OCI-LY7 (cell line): Measurements from ENCODE around the gene TMEM164. TPM values are rescaled to one million over a fixed set of nuclear protein-coding genes. Genes with fewer than 3 reads are reported as not detected.

Experiments used
- BruUV-seq: library from RNA; stranded (reverse); fragments of 400-500 nt; replicated peaks from 2 replicates; lab custom pipeline; 2021; lab: Mats Ljungman, UMichigan
- CTCF ChIA-PET: fragments of 300-600 bp; sonication (Branson Sonifier 250); formaldehyde crosslinking; loops from one replicate; lab custom pipeline; 2022; ENCODE audit warnings: antibody characterized with exemption; ENCODE audit not compliant: unreplicated experiment; lab: Charles Lee
- POLR2A ChIA-PET: fragments of 300-600 bp; sonication (Branson Sonifier 250); formaldehyde crosslinking; loops from one replicate; lab custom pipeline; 2022; ENCODE audit warnings: antibody characterized with exemption; lab: Charles Lee
- DNase-seq: peaks from one replicate; pipeline ENCODE4 v3.0.0-alpha.2; 2015; ENCODE audit warnings: low spot score
- H2AFZ ChIP-seq: fragments of 200-600 bp; sonication (generic), shearing (Covaris generic); 2 replicates; pipeline ENCODE4 v1.6.1; 2014; ENCODE audit warnings: mild to moderate bottlenecking, antibody characterized with exemption, low read length, moderate library complexity
- H3K27ac ChIP-seq: fragments of 200-600 bp; sonication (generic); 2 replicates; pipeline ENCODE4 v1.5.1; 2014; ENCODE audit warnings: mixed run types, low read depth, mild to moderate bottlenecking, moderate library complexity, low read length, inconsistent platforms; ENCODE audit not compliant: poor library complexity, severe bottlenecking
- H3K36me3 ChIP-seq: fragments of 200-600 bp; sonication (generic); 2 replicates; pipeline ENCODE4 v1.6.1; 2014; ENCODE audit warnings: mild to moderate bottlenecking, antibody characterized with exemption, low read length, moderate library complexity, mixed read lengths; ENCODE audit not compliant: insufficient read depth
- H3K4me1 ChIP-seq: fragments of 200-600 bp; sonication (generic); 2 replicates; pipeline ENCODE4 v1.5.1; 2014; ENCODE audit warnings: mild to moderate bottlenecking, low read length; ENCODE audit not compliant: insufficient read depth, poor library complexity, severe bottlenecking
- H3K4me2 ChIP-seq: fragments of 200-600 bp; sonication (generic); 2 replicates; pipeline ENCODE4 v1.6.1; 2014; ENCODE audit warnings: mild to moderate bottlenecking, low read length
- H3K4me3 ChIP-seq: fragments of 200-600 bp; sonication (generic); 2 replicates; pipeline ENCODE4 v1.5.1; 2014; ENCODE audit warnings: mild to moderate bottlenecking, low read depth, low read length; ENCODE audit not compliant: poor library complexity, severe bottlenecking
- H3K79me2 ChIP-seq: fragments of 200-600 bp; sonication (generic); 2 replicates; pipeline ENCODE4 v1.6.1; 2016; ENCODE audit warnings: low read depth, mild to moderate bottlenecking, low read length, moderate library complexity, mixed read lengths; ENCODE audit not compliant: insufficient read depth
- H3K9me2 ChIP-seq: fragments of 200-600 bp; sonication (generic); 2 replicates; pipeline ENCODE4 v1.6.1; 2016; ENCODE audit warnings: mild to moderate bottlenecking, low read length, mixed read lengths; ENCODE audit not compliant: insufficient read depth
- H3K9me3 ChIP-seq: fragments of 200-600 bp; sonication (generic); 2 replicates; pipeline ENCODE4 v1.6.1; 2014; ENCODE audit warnings: mild to moderate bottlenecking, mixed run types, low read length, mixed read lengths
- H4K20me1 ChIP-seq: fragments of 200-600 bp; sonication (generic); 2 replicates; pipeline ENCODE4 v1.6.1; 2014; ENCODE audit warnings: mild to moderate bottlenecking, antibody characterized with exemption, low read length, moderate library complexity, mixed read lengths; ENCODE audit not compliant: insufficient read depth
- EZH2phosphoT487 ChIP-seq: fragments of 200-600 bp; sonication (generic); IDR thresholded peaks from 2 replicates; pipeline ENCODE4 v1.6.1; 2018; ENCODE audit warnings: low read depth, borderline replicate concordance, mild to moderate bottlenecking, mixed run types, antibody characterized with exemption, low read length, moderate library complexity, mixed read lengths
- intact Hi-C: fragments of 100-400 bp; cut with micrococcal nuclease; formaldehyde crosslinking; loops from one replicate; pipeline ENCODE4 v1.10.0; 2022; ENCODE audit not compliant: unreplicated experiment
- total RNA-seq, 2 experiments: library from RNA; depleted of rRNA in 1 of 2; stranded (reverse); fragments of >200 nt in 1 of 2; shearing (Covaris generic) in 1 of 2; gene quantifications; 2 replicates each; pipeline ENCODE4 v1.2.3, GENCODE V29; 2014 to 2022
- TF ChIP-seq, protein P1 (sequence below): fragments of 200-600 bp; sonication (generic); conservative IDR thresholded peaks from 2 replicates; pipeline ENCODE4 v1.5.1; 2014; ENCODE audit warnings: mild to moderate bottlenecking, antibody characterized with exemption, low read length, moderate library complexity, mixed read lengths

TMEM164 gene
- total RNA-seq, 2 experiments from 2014 or later = 7.2 to 11.1 TPM

DNA sequence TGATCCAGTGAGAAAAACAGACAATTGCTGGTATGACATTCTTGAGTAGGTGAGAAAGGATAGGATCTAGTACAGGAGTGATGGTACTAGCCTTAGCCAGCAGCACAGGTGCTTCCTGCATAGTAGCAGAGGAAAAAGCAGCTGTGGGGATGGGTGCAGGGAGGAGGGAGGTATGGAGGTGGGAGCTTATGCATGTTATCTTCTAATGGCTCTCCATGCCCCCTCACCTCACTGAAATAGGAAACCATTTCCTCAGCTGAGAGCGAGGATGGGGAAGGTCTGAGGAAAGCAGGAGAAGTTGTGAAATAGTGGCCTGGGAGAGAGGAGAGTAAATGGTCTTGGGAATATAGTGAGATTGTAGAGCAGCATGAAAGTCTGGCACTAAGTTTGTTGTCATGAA is 136.3 kb downstream of the TMEM164 start:
- H4K20me1 ChIP-seq = no peaks in the 10 kb centered on the region
- no peak for DNase-seq
- no peak overlapping the region for H3K27ac ChIP-seq
- no TSS peak for BruUV-seq
- intact Hi-C loops = no loop called here
- H3K36me3 ChIP-seq = no peaks in the 10 kb centered on the region
- H3K4me2 ChIP-seq = no peak overlapping the region
- H3K79me2 ChIP-seq = no peaks in the 10 kb centered on the region
- H3K9me3 ChIP-seq = no peaks in the 10 kb centered on the region
- TF ChIP-seq, protein P1, sequence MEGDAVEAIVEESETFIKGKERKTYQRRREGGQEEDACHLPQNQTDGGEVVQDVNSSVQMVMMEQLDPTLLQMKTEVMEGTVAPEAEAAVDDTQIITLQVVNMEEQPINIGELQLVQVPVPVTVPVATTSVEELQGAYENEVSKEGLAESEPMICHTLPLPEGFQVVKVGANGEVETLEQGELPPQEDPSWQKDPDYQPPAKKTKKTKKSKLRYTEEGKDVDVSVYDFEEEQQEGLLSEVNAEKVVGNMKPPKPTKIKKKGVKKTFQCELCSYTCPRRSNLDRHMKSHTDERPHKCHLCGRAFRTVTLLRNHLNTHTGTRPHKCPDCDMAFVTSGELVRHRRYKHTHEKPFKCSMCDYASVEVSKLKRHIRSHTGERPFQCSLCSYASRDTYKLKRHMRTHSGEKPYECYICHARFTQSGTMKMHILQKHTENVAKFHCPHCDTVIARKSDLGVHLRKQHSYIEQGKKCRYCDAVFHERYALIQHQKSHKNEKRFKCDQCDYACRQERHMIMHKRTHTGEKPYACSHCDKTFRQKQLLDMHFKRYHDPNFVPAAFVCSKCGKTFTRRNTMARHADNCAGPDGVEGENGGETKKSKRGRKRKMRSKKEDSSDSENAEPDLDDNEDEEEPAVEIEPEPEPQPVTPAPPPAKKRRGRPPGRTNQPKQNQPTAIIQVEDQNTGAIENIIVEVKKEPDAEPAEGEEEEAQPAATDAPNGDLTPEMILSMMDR = no peak
- TF ChIP-seq EZH2phosphoT487 = no peak
- ChIA-PET POLR2A (no interaction called here), CTCF (no interaction called here)
- no peaks in the 10 kb centered on the region for H3K4me1 ChIP-seq
- no peak overlapping the region for H3K4me3 ChIP-seq
- H3K9me2 ChIP-seq = no peaks in the 10 kb centered on the region
- no peak overlapping the region for H2AFZ ChIP-seq

DNA sequence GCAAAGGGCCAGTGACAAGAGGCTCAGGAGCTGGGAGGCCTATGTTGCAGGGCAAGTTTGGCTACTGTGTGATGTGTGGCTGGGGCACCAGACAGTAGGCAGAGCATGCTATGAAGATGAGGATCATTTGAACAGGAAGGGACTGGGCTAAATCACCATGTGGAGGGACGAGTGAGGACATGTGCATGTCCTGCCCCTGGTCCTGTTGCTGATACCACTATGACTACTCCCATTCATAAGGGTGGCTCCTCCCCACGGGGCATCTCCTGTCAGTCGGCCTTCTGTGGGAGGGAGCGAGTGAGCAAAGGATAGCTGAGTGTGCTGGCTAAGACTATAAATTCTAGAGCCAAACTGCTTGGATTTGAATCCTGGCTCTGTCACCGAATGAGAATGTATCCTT is 139.2 kb downstream of the TMEM164 start:
- ChIA-PET POLR2A (no interaction called here), CTCF (no interaction called here)
- no peak overlapping the region for H2AFZ ChIP-seq
- DNase-seq = no peak
- no peaks in the 10 kb centered on the region for H4K20me1 ChIP-seq
- no peaks in the 10 kb centered on the region for H3K79me2 ChIP-seq
- no peaks in the 10 kb centered on the region for H3K9me2 ChIP-seq
- H3K4me2 ChIP-seq = no peak overlapping the region
- H3K4me1 ChIP-seq = no peaks in the 10 kb centered on the region
- intact Hi-C loops = loop anchor here (10.0 kb wide), 1 partner anchor 227 kb away; no protein-coding TSS in a partner anchor
- H3K4me3 ChIP-seq = no peak overlapping the region
- H3K27ac ChIP-seq = no peak overlapping the region
- no TSS peak for BruUV-seq
- TF ChIP-seq, protein P1 = no peak
- TF ChIP-seq EZH2phosphoT487 = no peak
- no peaks in the 10 kb centered on the region for H3K9me3 ChIP-seq
- no peaks in the 10 kb centered on the region for H3K36me3 ChIP-seq

DNA sequence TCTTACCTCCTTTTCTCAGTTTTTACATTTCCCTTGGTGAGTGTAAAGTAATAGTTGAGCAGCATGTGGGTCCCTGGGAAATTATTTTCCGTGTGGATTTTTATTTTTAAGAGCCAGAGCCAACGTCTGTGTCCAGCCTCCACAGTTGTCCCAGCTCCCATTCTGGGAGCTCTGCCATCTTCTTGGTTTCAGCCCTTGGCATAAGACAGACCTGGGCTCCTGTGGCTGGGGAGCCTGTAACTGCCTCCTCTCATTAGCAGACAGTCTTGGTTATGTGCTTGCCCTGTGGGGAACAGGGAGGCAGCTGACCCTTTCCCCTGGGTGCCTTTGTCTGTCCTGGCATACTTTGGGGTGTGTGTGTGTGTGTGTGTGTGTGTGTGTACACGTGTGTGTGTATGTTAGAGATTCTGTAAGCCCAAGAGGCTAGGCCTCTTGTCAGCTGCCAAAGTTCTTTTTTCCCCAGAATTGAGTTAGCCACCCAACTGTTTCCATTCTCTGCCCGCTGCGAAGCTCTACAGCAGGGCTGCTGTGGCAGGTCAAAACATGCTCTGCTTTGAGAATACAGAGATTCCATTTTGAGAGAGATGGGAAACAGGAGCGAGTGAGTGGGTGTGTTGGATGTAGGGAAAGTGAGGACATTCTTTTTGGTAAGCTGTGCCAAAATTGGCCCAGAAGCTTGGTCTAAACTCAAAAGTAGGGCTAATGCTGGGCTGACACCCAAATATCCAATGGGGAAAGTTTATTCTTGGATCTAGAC is 140.7 kb downstream of the TMEM164 start:
- Histone ChIP-seq H2AFZ (no peak overlapping the region), H3K4me2 (no peak overlapping the region), H3K4me3 (no peak overlapping the region), H4K20me1 (no peaks in the 10 kb centered on the region), H3K27ac (no peak overlapping the region), H3K36me3 (no peaks in the 10 kb centered on the region), H3K4me1 (no peaks in the 10 kb centered on the region), H3K9me3 (no peaks in the 10 kb centered on the region), H3K79me2 (no peaks in the 10 kb centered on the region), H3K9me2 (no peaks in the 10 kb centered on the region)
- intact Hi-C loops = loop anchor here (10.0 kb wide), 1 partner anchor 229 kb away; no protein-coding TSS in a partner anchor
- POLR2A ChIA-PET = no interaction called here
- CTCF ChIA-PET = no interaction called here
- no peak for DNase-seq
- BruUV-seq = no TSS peak
- no peak for TF ChIP-seq EZH2phosphoT487
- TF ChIP-seq, protein P1 = no peak
